GM19324 (cell line): Measurements from ENCODE around the gene EZH1.

Experiments
- ATAC-seq: cut with Tn5 transposase; IDR thresholded peaks from one replicate; pipeline ENCODE4 v1.9.1; 2021; ENCODE audit warnings: mild to moderate bottlenecking, moderate library complexity; ENCODE audit not compliant: unreplicated experiment, low FRiP score

EZH1 gene

GRCh38 chr17:42744806-42745617 is at the start of gene EZH1:
EZH1 (minus strand) TSS chr17:42745040; CDS start chr17:42728941, 16,099 bp downstream.
- peak; percentile 87 for ATAC-seq

- ATAC-seq: no peak
These were observed 47.7 kb upstream of the EZH1 start for GRCh38 chr17:42792545-42792944.

- ATAC-seq: no peak
These were observed 47.1 kb upstream of the EZH1 start for GRCh38 chr17:42791948-42792347.

- no peak for ATAC-seq
These were observed 42.4 kb upstream of the EZH1 start for GRCh38 chr17:42787266-42787665.

GRCh38 chr17:42784811-42785592 is 40.2 kb upstream of the EZH1 start:
- ATAC-seq: no peak

GRCh38 chr17:42784409-42784808 is 39.6 kb upstream of the EZH1 start:
- ATAC-seq: no peak

- ATAC-seq: no peak
These were observed 38.9 kb upstream of the EZH1 start for GRCh38 chr17:42783791-42784138.

GRCh38 chr17:42783062-42783790 is 38.4 kb upstream of the EZH1 start:
- no peak for ATAC-seq

- no peak for ATAC-seq
These were observed 37.6 kb upstream of the EZH1 start for GRCh38 chr17:42782166-42783061.

- no peak for ATAC-seq
These were observed 36.9 kb upstream of the EZH1 start for GRCh38 chr17:42781639-42782165.

- no peak for ATAC-seq
These were observed 36.2 kb upstream of the EZH1 start for GRCh38 chr17:42780851-42781638.

GRCh38 chr17:42779936-42780850 is 35.4 kb upstream of the EZH1 start, which contains the start of gene WNK4:
WNK4 (plus strand) TSS chr17:42780610; CDS start chr17:42780699, 89 bp downstream.
- ATAC-seq: no peak

GRCh38 chr17:42779304-42779935 is 34.6 kb upstream of the EZH1 start:
- ATAC-seq: no peak

- no peak for ATAC-seq
These were observed 33.7 kb upstream of the EZH1 start for GRCh38 chr17:42778570-42778969.

- ATAC-seq: no peak
These were observed 30.8 kb upstream of the EZH1 start for GRCh38 chr17:42775534-42776098.

- no peak for ATAC-seq
These were observed 29.4 kb upstream of the EZH1 start for GRCh38 chr17:42774066-42774745.
